Measurements from ENCODE around the gene TRIM29. TPM values are rescaled to one million over a fixed set of nuclear protein-coding genes. Genes with fewer than 3 reads are reported as not detected.

TRIM29 gene
- total and polyA plus RNA-seq, 2 of the 4 experiments (the other 2 are of a cell fraction), result not detected

- H4K5ac ChIP-seq (ENCODE audit: low read depth, low read length), result no peak overlapping the region
- dilution Hi-C loops (cut with HindIII; ENCODE audit: low sequenced_read_pairs, unreplicated experiment), result no loop called here
- no peak overlapping the region for H3K9ac ChIP-seq (ENCODE audit: low read depth, low read length)
- ATAC-seq (ENCODE audit: low read depth), result peak; percentile 73
- H2BK5ac ChIP-seq (ENCODE audit: low read depth, low read length, poor library complexity, severe bottlenecking), result no peak overlapping the region
- H2AK5ac ChIP-seq (ENCODE audit: low read depth, low read length), result no peak overlapping the region
- DNase-seq, result peak; percentile 60
- H2AFZ ChIP-seq (replicated peaks; ENCODE audit: low read length, poor library complexity), result no peak overlapping the region
- no peak overlapping the region for H3K14ac ChIP-seq (replicated peaks; ENCODE audit: low read depth, low read length)
- TF ChIP-seq CTCF (conservative IDR thresholded peaks at IDR 0.05; ENCODE audit: low read depth, low read length) (peak; percentile 94), BHLHE40 (IDR thresholded peaks at IDR 0.05; ENCODE audit: low read depth, low read length) (0 out of 2 replicates have a peak, but pooled peaks have one; percentile 23), USF2 (IDR thresholded peaks at IDR 0.05; ENCODE audit: low read depth, low read length) (no peak), POLR2A (IDR thresholded peaks at IDR 0.05; ENCODE audit: low read depth, low read length) (peak; percentile 60; the same call in 1 of the 2 replicates), RAD21 (IDR thresholded peaks at IDR 0.05; ENCODE audit: low read length) (peak; percentile 97), SMC3 (IDR thresholded peaks at IDR 0.05; ENCODE audit: low read depth, low read length) (peak; percentile 99), MAFK (IDR thresholded peaks at IDR 0.05; ENCODE audit: low read depth, low read length) (no peak)
- WGBS, 2 experiments (ENCODE audit: extremely low coverage in 2 of 2, insufficient read length in 1 of 2), result 0% methylated on average over 3 of the region's 24 CpGs; no CpG with 5 or more reads in 1 of the 2 experiments
- H2BK120ac ChIP-seq (ENCODE audit: low read depth, low read length), result no peak overlapping the region
- intact Hi-C loops (cut with micrococcal nuclease), result loop anchor here (1.0 to 5.0 kb wide), 3 partner anchors 40 to 128 kb away; partner anchors contain the start of gene OAF
- H3K23ac ChIP-seq (ENCODE audit: low read depth, low read length), result no peak overlapping the region
- no peak overlapping the region for H3K27ac ChIP-seq (ENCODE audit: insufficient read depth, low read length)
- H3K18ac ChIP-seq (ENCODE audit: low read depth, low read length), result no peak overlapping the region
- H3K56ac ChIP-seq (ENCODE audit: extremely low read depth, insufficient read depth, low read length), result no peak overlapping the region
- H3K36me3 ChIP-seq (ENCODE audit: control insufficient read depth, insufficient read depth, low read length), result no peaks in the 10 kb centered on the region
- H3K4me2 ChIP-seq (ENCODE audit: low read depth, low read length), result no peak overlapping the region
- in situ Hi-C loops (cut with MboI; ENCODE audit: low sequenced_read_pairs), result loop anchor here (5.0 kb wide), 2 partner anchors 55 to 130 kb away; no protein-coding TSS in a partner anchor
- H4K91ac ChIP-seq (ENCODE audit: insufficient read depth, low read depth, low read length), result no peak overlapping the region
- no peak overlapping the region for H3K4ac ChIP-seq (ENCODE audit: low read depth, low read length)
- ChIA-PET CTCF (interaction anchor here (0.8 to 3.5 kb wide), 3 partner anchors 21 to 131 kb away, joined by 3 to 15 read pairs (median 4); no protein-coding TSS in a partner anchor), POLR2A (ENCODE audit: unreplicated experiment) (no interaction called here)
- no peaks in the 10 kb centered on the region; the same call in 1 of the 2 replicates for H3K4me1 ChIP-seq (ENCODE audit: control insufficient read depth, insufficient read depth, low read length)
- H3K4me3 ChIP-seq (ENCODE audit: insufficient read depth, low read depth, low read length), result no peak overlapping the region
- no peak overlapping the region for H2BK15ac ChIP-seq (ENCODE audit: low read depth, low read length)
- H2BK20ac ChIP-seq (ENCODE audit: low read depth, low read length), result no peak overlapping the region
- BruUV-seq (replicated peaks), result no TSS peak
- peaks cover 56% of the 10 kb centered on the region for H3K27me3 ChIP-seq (ENCODE audit: control insufficient read depth, insufficient read depth, low read length)
- H3K79me1 ChIP-seq (ENCODE audit: low read depth in 1 of 2, low read length in 2 of 2), result no peaks in the 10 kb centered on the region
- 0 out of 2 replicates have a peak, but pooled peaks cover 3% of the 10 kb centered on the region for H3K9me1 ChIP-seq (ENCODE audit: insufficient read depth, low read length)
- no peaks in the 10 kb centered on the region for H3K9me3 ChIP-seq (ENCODE audit: control insufficient read depth, insufficient read depth, low read length)
- H4K20me1 ChIP-seq (ENCODE audit: insufficient read depth, low read length), result no peaks in the 10 kb centered on the region
- H2AK9ac ChIP-seq (replicated peaks; ENCODE audit: low read depth, low read length, poor library complexity), result peak overlapping the region; percentile 5
- no peak overlapping the region for H4K8ac ChIP-seq (ENCODE audit: low read depth in 2 of 2, low read length in 2 of 2)
Observed at GRCh38 chr11:120172054-120172911, 34.4 kb upstream of the TRIM29 start.

Measured in IMR-90 (cell line).